Measurements from ENCODE around the gene ZFAND2A.
"Not testable (repeated sequence)": the region's sequence is repeated elsewhere in the genome, so short reads cannot be mapped to it uniquely, and the experiment has no call there.

Gene ZFAND2A

DNA sequence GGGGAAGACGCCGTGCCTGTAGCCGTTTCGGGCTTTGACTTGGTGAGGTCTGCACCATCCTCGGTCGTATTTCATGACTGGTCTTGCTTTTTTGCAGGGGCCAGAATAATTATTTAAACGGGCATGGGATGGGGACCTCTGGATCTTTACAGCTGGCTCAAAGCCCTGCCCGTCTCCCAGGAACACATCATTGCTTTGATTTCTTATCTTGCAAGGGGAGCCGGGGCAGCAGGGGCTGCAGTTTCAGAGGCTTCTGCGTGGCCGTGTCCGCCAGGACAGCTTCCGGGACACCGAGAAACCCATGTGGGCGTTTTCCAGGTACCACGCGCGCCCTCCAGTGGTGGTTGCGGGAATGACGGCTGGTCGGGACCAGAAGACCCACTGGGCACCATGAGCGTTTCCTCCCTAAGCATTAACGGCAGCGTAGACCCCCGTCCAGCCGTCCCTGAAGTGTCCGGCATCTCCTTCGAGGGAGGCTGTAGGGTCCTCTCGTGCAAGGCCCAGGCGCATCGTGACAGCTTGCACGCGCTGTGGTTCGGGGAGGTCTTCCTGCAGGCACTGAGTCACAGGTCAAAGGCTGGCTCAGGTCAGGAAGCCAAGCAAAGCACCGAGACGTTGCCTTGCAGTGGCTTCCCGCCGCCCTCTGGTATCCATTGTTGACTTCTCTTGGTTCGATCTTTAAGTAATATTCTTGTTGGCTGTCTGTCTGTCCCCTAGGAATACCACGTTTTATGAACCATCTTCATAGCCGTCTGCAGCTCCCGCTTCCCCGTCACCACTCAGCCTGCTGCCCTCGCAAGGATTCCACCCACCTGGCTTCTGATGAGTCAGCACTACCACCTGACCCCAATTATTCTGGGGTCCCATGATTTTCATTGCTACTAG lies 16.2 kb upstream of the ZFAND2A start:
- no peak overlapping the region for H3K4me3 ChIP-seq (ENCODE audit: low read depth, low read length)

DNA sequence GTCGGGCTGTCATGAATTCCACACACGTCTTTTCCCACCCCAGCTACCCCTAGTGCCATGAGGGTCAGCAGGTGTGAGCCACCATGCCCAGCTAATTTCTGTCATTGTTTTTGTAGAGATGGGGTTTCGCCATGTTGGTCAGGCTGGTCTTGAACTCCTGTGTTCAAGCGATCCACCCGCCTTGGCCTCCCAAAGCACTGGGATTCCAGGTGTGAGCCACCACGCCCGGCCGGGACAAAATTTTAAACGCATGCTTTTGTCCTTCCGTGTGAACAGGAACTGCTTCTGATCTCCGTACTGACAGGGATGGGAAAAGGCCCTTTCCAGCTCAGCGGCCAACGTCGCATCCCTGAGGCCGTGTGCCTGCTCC lies 15.6 kb upstream of the ZFAND2A start:
- H3K4me3 ChIP-seq (ENCODE audit: low read depth, low read length): no peak overlapping the region

GRCh38 chr7:1174881-1175596 lies 15.0 kb upstream of the ZFAND2A start:
- H3K4me3 ChIP-seq (ENCODE audit: low read depth, low read length): no peak overlapping the region

DNA sequence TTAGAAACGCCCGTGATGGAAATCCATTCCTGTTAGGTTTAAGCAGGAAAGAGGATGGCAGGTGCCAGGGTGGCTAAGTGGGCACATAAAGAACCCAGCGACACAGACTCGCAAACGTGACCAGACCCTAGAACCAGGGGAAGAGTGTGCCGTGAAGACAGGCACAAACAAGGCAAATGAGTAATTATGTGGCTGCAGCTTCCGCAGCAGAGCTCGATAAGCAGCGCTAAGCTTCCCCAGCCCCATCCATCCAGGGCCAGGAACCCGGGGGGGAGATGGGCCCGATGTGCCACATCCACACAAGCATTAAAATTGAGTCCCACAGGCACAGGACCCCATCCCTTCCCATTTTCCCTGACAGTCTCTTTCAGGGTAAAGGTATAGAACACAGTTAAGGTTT lies 14.0 kb upstream of the ZFAND2A start:
- no peak overlapping the region for H3K4me3 ChIP-seq (ENCODE audit: low read depth, low read length)

DNA sequence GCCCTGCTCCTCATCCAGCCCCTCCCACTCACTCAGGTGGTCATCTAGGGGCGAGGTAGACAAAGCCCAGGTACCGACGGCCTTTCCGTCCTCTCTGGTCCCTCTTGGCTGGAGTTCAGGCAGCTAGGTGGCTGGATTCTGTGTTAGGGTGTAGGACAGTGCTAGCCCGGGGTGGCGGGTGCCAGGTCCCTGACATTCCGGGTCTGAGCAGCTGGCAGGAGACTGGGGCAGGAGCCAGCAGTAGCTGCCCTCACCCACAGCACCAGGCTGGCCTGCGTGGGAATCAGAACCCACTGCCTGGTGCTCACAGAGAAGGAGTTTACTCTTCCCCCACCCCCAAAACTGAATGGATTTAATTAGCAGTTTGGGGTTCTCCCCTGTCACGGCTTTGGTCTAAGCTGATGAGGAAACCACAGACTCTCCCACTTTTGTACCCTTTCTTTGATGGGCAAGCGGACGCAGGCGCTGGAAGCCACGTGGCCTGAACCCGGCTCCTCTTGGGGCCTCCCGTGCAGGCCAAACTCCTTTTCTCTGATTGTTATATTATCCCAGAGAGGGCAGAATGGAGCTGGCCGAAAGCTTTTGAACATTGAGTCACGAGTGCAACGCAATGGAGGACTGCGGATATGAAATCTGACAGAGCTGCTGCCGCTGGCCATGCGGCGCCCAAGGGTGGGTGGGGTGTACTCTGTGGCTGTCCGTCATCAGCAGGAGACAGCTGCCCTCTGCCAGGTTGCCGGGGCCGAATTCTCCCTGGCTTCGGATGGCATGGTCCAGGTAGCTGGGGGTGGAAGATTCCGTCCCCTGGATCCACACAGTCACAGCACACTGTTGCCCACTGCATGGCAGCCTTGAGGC lies 12.9 kb upstream of the ZFAND2A start:
- H3K4me3 ChIP-seq (ENCODE audit: low read depth, low read length): no peak overlapping the region

DNA sequence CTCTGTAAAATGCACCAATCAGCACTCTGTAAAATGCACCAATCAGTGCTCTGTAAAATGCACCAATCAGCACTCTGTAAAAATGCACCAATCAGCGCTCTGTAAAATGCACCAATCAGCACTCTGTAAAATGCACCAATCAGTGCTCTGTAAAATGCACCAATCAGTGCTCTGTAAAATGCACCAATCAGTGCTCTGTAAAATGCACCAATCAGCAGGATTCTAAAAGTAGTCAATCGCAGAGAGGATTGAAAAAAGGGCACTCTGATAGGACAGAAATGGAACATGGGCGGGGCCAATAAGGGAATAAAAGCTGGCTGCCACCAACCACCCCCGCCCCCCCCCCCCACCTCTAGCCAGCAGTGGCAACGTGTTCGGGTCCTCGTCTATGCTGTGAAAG lies 11.5 kb upstream of the ZFAND2A start:
- not testable (repeated sequence) for H3K4me3 ChIP-seq (ENCODE audit: low read depth, low read length)

DNA sequence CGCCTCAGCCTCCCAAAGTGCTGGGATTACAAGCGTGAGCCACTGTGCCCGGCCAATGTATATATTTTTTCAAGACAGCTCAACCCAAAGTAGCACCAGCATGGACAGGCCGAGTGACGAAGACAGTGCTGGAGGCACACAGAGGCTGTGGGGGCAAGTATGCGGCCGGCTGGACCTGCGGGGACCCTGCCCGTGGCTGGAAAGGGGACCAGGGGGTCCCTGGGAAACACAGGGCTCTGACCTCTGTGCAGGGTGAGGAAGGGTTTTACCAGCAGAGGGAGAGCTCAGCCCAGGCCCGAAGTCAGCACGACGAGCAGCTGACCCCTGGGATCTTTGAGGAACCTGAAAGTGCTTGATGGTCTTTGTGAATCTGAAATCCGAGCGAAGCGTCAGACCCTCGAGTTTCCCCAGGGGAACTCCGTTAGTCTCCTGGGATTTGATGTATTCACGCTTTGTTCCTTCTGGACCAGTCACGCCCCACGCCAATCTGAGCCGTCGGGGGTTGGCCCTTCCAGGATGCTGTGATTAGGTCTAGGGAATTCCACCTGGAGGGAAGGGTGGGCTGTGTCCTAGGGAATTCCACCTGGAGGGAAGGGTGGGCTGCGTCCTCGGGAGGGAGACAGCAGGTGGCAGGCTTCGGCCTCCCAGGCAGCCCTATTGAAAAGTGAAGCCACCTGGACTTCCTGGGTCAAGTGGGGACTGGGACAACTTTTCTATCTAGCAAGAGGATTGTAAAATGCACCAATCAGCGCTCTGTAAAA lies 10.9 kb upstream of the ZFAND2A start:
- no peak overlapping the region for H3K4me3 ChIP-seq (ENCODE audit: low read depth, low read length)

GRCh38 chr7:1169409-1170368 lies 9.7 kb upstream of the ZFAND2A start:
- H3K4me3 ChIP-seq (ENCODE audit: low read depth, low read length): no peak overlapping the region

DNA sequence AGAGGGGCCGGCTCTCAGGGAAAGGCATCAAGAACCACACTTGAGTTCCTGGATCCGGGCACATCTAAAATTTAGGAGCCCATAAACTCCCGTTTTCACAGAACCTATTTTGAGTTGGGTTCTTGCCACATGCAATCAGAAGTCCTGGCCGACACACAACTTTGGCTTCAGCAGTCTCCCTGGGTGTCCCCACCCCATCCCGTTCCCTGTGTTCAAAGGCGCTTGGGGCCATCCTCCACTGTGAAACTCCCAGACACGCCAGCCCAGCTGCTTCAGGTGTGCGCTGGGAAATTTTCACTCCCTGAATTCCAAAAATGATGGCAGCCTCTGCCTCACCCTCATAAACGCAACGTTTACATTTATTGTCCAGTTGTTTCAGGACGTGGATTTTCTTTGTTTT lies 8.4 kb upstream of the ZFAND2A start:
- no peak overlapping the region for H3K4me3 ChIP-seq (ENCODE audit: low read depth, low read length)

DNA sequence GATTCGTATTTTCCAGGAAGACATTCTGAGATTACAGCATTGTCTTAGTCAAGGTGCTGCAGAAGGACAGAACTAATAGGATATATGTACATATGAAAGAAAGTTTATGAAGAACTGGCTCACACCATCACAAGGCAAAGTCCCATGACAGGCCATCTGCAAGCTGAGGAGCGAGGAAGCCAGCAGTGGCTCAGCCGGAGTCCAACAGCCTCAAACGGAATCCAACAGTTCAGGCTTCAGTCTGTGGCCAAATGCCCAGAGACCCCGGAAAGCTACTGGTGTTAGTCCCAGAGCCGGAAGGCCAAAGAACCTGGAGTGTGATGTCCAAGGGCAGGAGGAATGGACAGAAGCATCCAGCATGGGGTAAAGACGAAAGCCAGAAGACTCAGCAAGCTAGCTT lies 4.4 kb upstream of the ZFAND2A start:
- H3K4me3 ChIP-seq (ENCODE audit: low read depth, low read length): no peak overlapping the region

GRCh38 chr7:1163121-1163520 lies 3.1 kb upstream of the ZFAND2A start:
- H3K4me3 ChIP-seq (ENCODE audit: low read depth, low read length): no peak overlapping the region

- H3K4me3 ChIP-seq (ENCODE audit: low read depth, low read length): peak overlapping the region; percentile 99
Measured at GRCh38 chr7:1160670-1161021, 650 bp upstream of the ZFAND2A start.

GRCh38 chr7:1159231-1159630 lies 765 bp downstream of the ZFAND2A start:
- H3K4me3 ChIP-seq (ENCODE audit: low read depth, low read length): peak overlapping the region; percentile 33

- H3K4me3 ChIP-seq (ENCODE audit: low read depth, low read length): peak overlapping the region; percentile 33
Measured at GRCh38 chr7:1158203-1159126, 1.5 kb downstream of the ZFAND2A start.

GRCh38 chr7:1156782-1157535 lies 3.0 kb downstream of the ZFAND2A start:
- H3K4me3 ChIP-seq (ENCODE audit: low read depth, low read length): no peak overlapping the region

DNA sequence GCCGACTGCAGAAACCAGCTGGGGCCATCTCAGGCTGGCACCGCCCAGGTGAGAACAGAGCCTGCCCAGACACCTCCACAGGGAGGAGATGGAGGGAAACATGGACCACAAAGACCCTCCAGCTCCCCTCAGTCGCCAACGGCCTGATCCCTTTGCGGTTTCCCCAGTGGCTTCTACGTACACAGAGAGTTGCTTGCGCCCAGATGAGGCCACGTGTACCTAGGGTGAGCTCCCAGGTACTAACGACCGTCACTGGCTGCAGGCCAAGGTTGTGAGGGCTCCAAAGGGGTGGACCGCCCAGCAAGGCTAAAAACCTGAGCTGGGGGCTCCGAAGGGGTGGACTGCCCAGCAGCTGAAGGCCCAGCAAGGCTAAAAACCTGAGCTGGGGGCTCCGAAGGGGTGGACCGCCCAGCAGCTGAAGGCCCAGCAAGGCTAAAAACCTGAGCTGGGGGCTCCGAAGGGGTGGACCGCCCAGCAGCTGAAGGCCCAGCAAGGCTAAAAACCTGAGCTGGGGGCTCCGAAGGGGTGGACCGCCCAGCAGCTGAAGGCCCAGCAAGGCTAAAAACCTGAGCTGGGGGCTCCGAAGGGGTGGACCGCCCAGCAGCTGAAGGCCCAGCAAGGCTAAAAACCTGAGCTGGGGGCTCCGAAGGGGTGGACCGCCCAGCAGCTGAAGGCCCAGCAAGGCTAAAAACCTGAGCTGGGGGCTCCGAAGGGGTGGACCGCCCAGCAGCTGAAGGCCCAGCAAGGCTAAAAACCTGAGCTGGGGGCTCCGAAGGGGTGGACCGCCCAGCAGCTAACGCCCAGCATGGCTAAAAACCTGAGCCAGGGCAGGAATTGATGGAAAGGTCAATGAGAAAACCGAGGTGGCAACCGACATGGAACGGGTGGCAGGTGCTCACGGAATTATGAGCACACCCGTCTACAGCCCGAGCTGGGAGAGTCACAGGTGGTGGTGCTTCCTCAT lies 3.9 kb downstream of the ZFAND2A start:
- not testable (repeated sequence) for H3K4me3 ChIP-seq (ENCODE audit: low read depth, low read length)

Measured in iPS-11a (cell line).